H9 (cell line): ENCODE results near the gene CACNA2D3. TPM values are rescaled to one million over a fixed set of nuclear protein-coding genes. Genes with fewer than 3 reads are reported as not detected.

Experiments used
- DNase-seq: peaks from one replicate; pipeline ENCODE4 v3.0.0-alpha.2; 2017
- H2AFZ ChIP-seq: one replicate; pipeline ENCODE4 v1.6.1; 2013; ENCODE audit warnings: mild to moderate bottlenecking, low read length, control low read depth, moderate library complexity
- H2AK5ac ChIP-seq: 2 replicates; pipeline ENCODE4 v1.6.1; 2013; ENCODE audit warnings: low read length, control low read depth, mixed read lengths; ENCODE audit not compliant: insufficient read length
- H2BK120ac ChIP-seq: one replicate; pipeline ENCODE4 v1.6.1; 2013; ENCODE audit warnings: low read depth, mild to moderate bottlenecking, low read length, control low read depth, inconsistent platforms; ENCODE audit not compliant: poor library complexity, severe bottlenecking
- H2BK12ac ChIP-seq: 2 replicates; pipeline ENCODE4 v1.6.1; 2013; ENCODE audit warnings: low read length, control low read depth, mixed read lengths, low read depth; ENCODE audit not compliant: insufficient read length
- H2BK15ac ChIP-seq: 2 replicates; pipeline ENCODE4 v1.6.1; 2013; ENCODE audit warnings: low read depth, low read length, control low read depth
- H2BK20ac ChIP-seq: one replicate; pipeline ENCODE4 v1.6.1; 2013; ENCODE audit warnings: low read depth, mild to moderate bottlenecking, low read length, control low read depth, inconsistent platforms; ENCODE audit not compliant: poor library complexity, severe bottlenecking
- H2BK5ac ChIP-seq: 2 replicates; pipeline ENCODE4 v1.6.1; 2013; ENCODE audit warnings: low read length, control low read depth, mixed read lengths; ENCODE audit not compliant: insufficient read length
- H3K14ac ChIP-seq: 2 replicates; pipeline ENCODE4 v1.6.1; 2013; ENCODE audit warnings: low read length, control low read depth; ENCODE audit not compliant: insufficient read depth
- H3K18ac ChIP-seq: 2 replicates; pipeline ENCODE4 v1.6.1; 2013; ENCODE audit warnings: low read depth, mild to moderate bottlenecking, mixed read lengths, low read length, control low read depth; ENCODE audit not compliant: insufficient read length
- H3K23ac ChIP-seq: 2 replicates; pipeline ENCODE4 v1.6.1; 2013; ENCODE audit warnings: low read length, control low read depth, mixed read lengths, low read depth; ENCODE audit not compliant: insufficient read length
- H3K23me2 ChIP-seq: 2 replicates; pipeline ENCODE4 v1.6.1; 2013; ENCODE audit warnings: low read depth, mild to moderate bottlenecking, mixed read lengths, low read length, control low read depth; ENCODE audit not compliant: insufficient read length, poor library complexity, severe bottlenecking
- H3K27ac ChIP-seq: 2 replicates; pipeline ENCODE4 v1.5.1; 2013; ENCODE audit warnings: low read length, control low read depth, mixed read lengths, low read depth; ENCODE audit not compliant: insufficient read length
- H3K27me3 ChIP-seq: 2 replicates; pipeline ENCODE4 v1.6.1; 2013; ENCODE audit warnings: low read length, control low read depth, inconsistent platforms; ENCODE audit not compliant: insufficient read depth
- H3K4ac ChIP-seq: 2 replicates; pipeline ENCODE4 v1.6.1; 2013; ENCODE audit warnings: low read depth, mild to moderate bottlenecking, control low read depth, inconsistent platforms, low read length, moderate library complexity
- H3K4me1 ChIP-seq: 2 replicates; pipeline ENCODE4 v1.6.1; 2013; ENCODE audit warnings: low read length, control low read depth, inconsistent platforms; ENCODE audit not compliant: insufficient read depth
- H3K4me2 ChIP-seq: 2 replicates; pipeline ENCODE4 v1.6.1; 2013; ENCODE audit warnings: low read length, control low read depth, mixed read lengths; ENCODE audit not compliant: insufficient read length, insufficient read depth
- H3K56ac ChIP-seq: 2 replicates; pipeline ENCODE4 v1.6.1; 2013; ENCODE audit warnings: low read depth, mild to moderate bottlenecking, mixed read lengths, low read length, control low read depth; ENCODE audit not compliant: insufficient read length
- H3K79me1 ChIP-seq: 2 replicates; pipeline ENCODE4 v1.6.1; 2013; ENCODE audit warnings: low read depth, mild to moderate bottlenecking, moderate library complexity, low read length, control low read depth, inconsistent platforms; ENCODE audit not compliant: insufficient read depth, poor library complexity, severe bottlenecking
- H3K79me2 ChIP-seq: 2 replicates; pipeline ENCODE4 v1.6.1; 2013; ENCODE audit warnings: low read length, control low read depth, inconsistent platforms; ENCODE audit not compliant: insufficient read depth
- H3K9ac ChIP-seq: 2 replicates; pipeline ENCODE4 v1.6.1; 2013; ENCODE audit warnings: low read length, control low read depth, mixed read lengths; ENCODE audit not compliant: insufficient read length; ENCODE audit errors: extremely low read depth
- H3K9me3 ChIP-seq: one replicate; pipeline ENCODE4 v1.6.1; 2013; ENCODE audit warnings: low read depth, low read length, inconsistent platforms; ENCODE audit not compliant: control insufficient read depth
- H3T11ph ChIP-seq: one replicate; pipeline ENCODE4 v1.6.1; 2013; ENCODE audit warnings: mild to moderate bottlenecking, low read length, control low read depth, inconsistent platforms
- H4K20me1 ChIP-seq: one replicate; pipeline ENCODE4 v1.6.1; 2013; ENCODE audit not compliant: control insufficient read depth, insufficient read length, insufficient read depth
- H4K5ac ChIP-seq: 2 replicates; pipeline ENCODE4 v1.6.1; 2013; ENCODE audit warnings: low read depth, mild to moderate bottlenecking, mixed read lengths, low read length, control low read depth; ENCODE audit not compliant: insufficient read length
- H4K8ac ChIP-seq: replicated peaks from 2 replicates; pipeline ENCODE4 v1.6.1; 2013; ENCODE audit warnings: low read length, control low read depth, mixed read lengths, low read depth; ENCODE audit not compliant: insufficient read length
- H4K91ac ChIP-seq: 2 replicates; pipeline ENCODE4 v1.6.1; 2013; ENCODE audit warnings: low read depth, mild to moderate bottlenecking, moderate library complexity, mixed read lengths, low read length, control low read depth; ENCODE audit not compliant: insufficient read length
- H3K27ac Mint-ChIP-seq, 3 experiments: 2 replicates in 2 of 3; 3 replicates in 1 of 3; pipeline ENCODE4 v1.8.0; 2020 to 2021; ENCODE audit warnings: mixed read lengths in 3 of 3, mild to moderate bottlenecking in 1 of 3, moderate library complexity in 1 of 3
- H3K27me3 Mint-ChIP-seq: 2 replicates; pipeline ENCODE4 v1.8.0; 2021; ENCODE audit warnings: low read depth, mild to moderate bottlenecking, moderate library complexity, mixed read lengths
- H3K36me3 Mint-ChIP-seq, 3 experiments: 2 replicates in 2 of 3; 3 replicates in 1 of 3; pipeline ENCODE4 v1.8.0; 2020 to 2021; ENCODE audit warnings: low read depth in 3 of 3, mixed read lengths in 3 of 3; ENCODE audit not compliant: insufficient read depth in 1 of 3
- H3K4me1 Mint-ChIP-seq, 2 experiments: 2 replicates each; pipeline ENCODE4 v1.8.0; 2020; ENCODE audit warnings: mixed read lengths in 2 of 2
- H3K4me3 Mint-ChIP-seq, 2 experiments: 2 replicates in 1 of 2; 3 replicates in 1 of 2; pipeline ENCODE4 v1.8.0; 2020 to 2021; ENCODE audit warnings: mild to moderate bottlenecking in 2 of 2, mixed read lengths in 2 of 2, moderate library complexity in 1 of 2
- H3K9me3 Mint-ChIP-seq, 2 experiments: 2 replicates in 1 of 2; 3 replicates in 1 of 2; pipeline ENCODE4 v1.8.0; 2020; ENCODE audit warnings: mild to moderate bottlenecking in 2 of 2, mixed read lengths in 2 of 2, moderate library complexity in 1 of 2
- WGBS: extraction: QIAGEN DNeasy Blood & Tissue Kit; methylation state at CpG from one replicate; pipeline ENCODE4 v1.1.7; 2013; ENCODE audit warnings: missing lambda C conversion rate, low lambda C conversion rate, mixed read lengths; ENCODE audit not compliant: insufficient read length; ENCODE audit errors: extremely low coverage; 5-methylcytosine and 5-hydroxymethylcytosine counted together
- total RNA-seq: library from RNA; stranded (reverse); gene quantifications from 2 replicates; pipeline ENCODE4 v1.2.1, GENCODE V29; 2021
- TF ChIP-seq, protein P1 (sequence below): fragments of 200-600 bp; sonication (generic); conservative IDR thresholded peaks from 3 replicates; pipeline ENCODE4 v1.8.0; 2021; ENCODE audit warnings: antibody characterized with exemption, mild to moderate bottlenecking

Gene CACNA2D3
- total RNA-seq, 1 experiment from 2014 or later = 3.2 TPM

DNA sequence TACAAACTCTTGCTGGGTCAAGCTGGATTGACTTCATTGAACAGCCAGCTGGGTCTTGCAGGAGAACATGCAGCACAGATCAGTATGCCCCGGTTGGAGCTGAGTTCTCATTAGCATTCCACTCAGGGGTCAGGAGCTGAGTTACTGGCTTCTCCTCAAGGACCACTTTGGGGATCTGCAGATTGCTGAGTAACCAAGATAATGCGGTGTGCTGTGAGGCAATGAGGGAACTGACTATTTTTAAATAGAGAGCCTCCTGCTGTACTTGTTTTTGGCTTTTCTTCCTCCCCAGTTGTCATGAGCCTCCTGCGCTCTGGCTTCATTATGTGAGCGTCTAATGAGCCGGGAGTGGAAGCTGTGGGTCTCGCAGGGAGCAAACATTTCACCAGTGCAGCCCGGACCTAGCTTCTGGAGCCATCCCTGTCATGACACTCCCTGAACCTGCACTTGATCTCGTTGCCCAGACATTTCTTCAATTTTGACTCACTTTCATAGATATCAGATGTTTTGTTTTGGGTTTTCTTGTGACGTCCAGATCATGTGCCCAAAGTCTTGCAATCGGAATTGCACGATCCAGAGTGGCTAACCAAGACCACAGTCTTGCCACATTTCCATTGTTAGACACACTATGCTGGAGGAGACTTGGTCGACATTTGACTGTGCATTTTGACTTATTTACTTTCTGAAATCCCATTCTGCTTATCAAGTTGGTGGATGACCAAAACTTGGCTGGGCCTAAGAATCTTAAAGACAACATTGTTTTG is 478.3 kb downstream of the CACNA2D3 start:
- Histone ChIP-seq H3K27me3 (no peaks in the 10 kb centered on the region), H4K20me1 (no peaks in the 10 kb centered on the region), H2BK120ac (no peak overlapping the region), H2BK20ac (no peak overlapping the region), H2AFZ (no peak overlapping the region), H3K14ac (no peak overlapping the region), H2BK5ac (no peak overlapping the region), H3K4ac (no peak overlapping the region), H3K4me1 (peaks cover 5% of the 10 kb centered on the region; the same call in 1 of the 2 replicates), H4K91ac (no peak overlapping the region), H4K8ac (no peak overlapping the region), H3K23ac (no peak overlapping the region), H2AK5ac (no peak overlapping the region), H3K56ac (no peak overlapping the region), H2BK15ac (no peak overlapping the region), H3K9me3 (no peaks in the 10 kb centered on the region), H3K79me1 (no peaks in the 10 kb centered on the region), H4K5ac (no peak overlapping the region), H3K18ac (no peak overlapping the region), H3K9ac (no peak overlapping the region), H2BK12ac (no peak overlapping the region), H3K79me2 (no peaks in the 10 kb centered on the region), H3K23me2 (no peaks in the 10 kb centered on the region), H3K4me2 (no peak overlapping the region), H3K27ac (no peak overlapping the region), H3T11ph (no peak overlapping the region)
- peaks cover 12% of the 10 kb centered on the region for H3K27me3 Mint-ChIP-seq
- H3K9me3 Mint-ChIP-seq = no peaks in the 10 kb centered on the region
- no peaks in the 10 kb centered on the region for H3K36me3 Mint-ChIP-seq
- WGBS = no CpG with 5 or more reads among the region's 12 CpGs
- no peak overlapping the region; a peak in 1 of 5 replicates for H3K4me3 Mint-ChIP-seq
- H3K4me1 Mint-ChIP-seq = peaks cover 30 to 33% of the 10 kb centered on the region in 2 experiments
- TF ChIP-seq, protein P1, sequence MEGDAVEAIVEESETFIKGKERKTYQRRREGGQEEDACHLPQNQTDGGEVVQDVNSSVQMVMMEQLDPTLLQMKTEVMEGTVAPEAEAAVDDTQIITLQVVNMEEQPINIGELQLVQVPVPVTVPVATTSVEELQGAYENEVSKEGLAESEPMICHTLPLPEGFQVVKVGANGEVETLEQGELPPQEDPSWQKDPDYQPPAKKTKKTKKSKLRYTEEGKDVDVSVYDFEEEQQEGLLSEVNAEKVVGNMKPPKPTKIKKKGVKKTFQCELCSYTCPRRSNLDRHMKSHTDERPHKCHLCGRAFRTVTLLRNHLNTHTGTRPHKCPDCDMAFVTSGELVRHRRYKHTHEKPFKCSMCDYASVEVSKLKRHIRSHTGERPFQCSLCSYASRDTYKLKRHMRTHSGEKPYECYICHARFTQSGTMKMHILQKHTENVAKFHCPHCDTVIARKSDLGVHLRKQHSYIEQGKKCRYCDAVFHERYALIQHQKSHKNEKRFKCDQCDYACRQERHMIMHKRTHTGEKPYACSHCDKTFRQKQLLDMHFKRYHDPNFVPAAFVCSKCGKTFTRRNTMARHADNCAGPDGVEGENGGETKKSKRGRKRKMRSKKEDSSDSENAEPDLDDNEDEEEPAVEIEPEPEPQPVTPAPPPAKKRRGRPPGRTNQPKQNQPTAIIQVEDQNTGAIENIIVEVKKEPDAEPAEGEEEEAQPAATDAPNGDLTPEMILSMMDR = no peak
- no peak overlapping the region; a peak in 1 of 7 replicates for H3K27ac Mint-ChIP-seq
- DNase-seq = no peak
